ENCODE data around the gene CMSS1. TPM values are rescaled to one million over a fixed set of nuclear protein-coding genes. Genes with fewer than 3 reads are reported as not detected.

The CMSS1 gene
- total RNA-seq, 1 experiment from 2014 or later: 70.6 TPM

DNA sequence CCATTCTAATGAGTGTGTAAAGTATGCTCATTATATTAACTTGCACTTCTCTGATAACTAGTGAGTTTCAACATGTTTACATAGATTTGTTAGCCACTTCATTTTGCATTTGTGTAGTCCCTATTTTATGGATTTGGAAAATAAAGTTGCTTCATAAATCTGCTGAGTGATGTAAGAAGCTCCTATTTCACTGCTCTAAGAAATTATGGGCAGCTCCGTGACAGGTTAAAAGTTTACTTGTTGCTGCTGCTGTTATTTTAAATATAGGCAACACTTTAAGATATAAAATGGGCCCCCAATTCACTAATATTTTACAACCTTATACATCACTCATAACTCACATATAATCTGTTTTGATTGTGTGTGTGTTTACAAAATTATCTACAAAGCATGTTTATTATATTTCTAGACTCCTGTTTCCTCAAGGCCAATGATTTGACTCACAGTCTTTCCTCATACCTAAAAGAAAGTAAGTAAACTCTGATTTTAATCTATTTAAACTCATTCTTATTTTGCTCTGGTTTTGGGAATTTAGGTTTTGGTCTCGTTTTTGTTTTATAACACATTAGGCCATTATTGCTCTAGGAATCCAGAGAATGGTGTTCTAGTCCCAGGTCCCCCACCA, 348.4 kb downstream of the CMSS1 start:
- no peak overlapping the region for H3K27ac Mint-ChIP-seq
- H3K27me3 Mint-ChIP-seq (ENCODE audit: low read depth): no peaks in the 10 kb centered on the region

More for the DNA sequence above, 348.4 kb downstream of the CMSS1 start:
- no peak for TF ChIP-seq ZNF219 (CRISPR knock-in tag; IDR thresholded peaks at IDR 0.05; ENCODE audit: borderline replicate concordance)
- TF ChIP-seq HMGA2 (CRISPR knock-in tag; IDR thresholded peaks at IDR 0.05): no peak
- TF ChIP-seq SMAD3 (CRISPR knock-in tag; IDR thresholded peaks at IDR 0.05; ENCODE audit: borderline replicate concordance): no peak
- no peak for TF ChIP-seq USF1 (CRISPR knock-in tag; IDR thresholded peaks at IDR 0.05)
- TF ChIP-seq, protein P1, sequence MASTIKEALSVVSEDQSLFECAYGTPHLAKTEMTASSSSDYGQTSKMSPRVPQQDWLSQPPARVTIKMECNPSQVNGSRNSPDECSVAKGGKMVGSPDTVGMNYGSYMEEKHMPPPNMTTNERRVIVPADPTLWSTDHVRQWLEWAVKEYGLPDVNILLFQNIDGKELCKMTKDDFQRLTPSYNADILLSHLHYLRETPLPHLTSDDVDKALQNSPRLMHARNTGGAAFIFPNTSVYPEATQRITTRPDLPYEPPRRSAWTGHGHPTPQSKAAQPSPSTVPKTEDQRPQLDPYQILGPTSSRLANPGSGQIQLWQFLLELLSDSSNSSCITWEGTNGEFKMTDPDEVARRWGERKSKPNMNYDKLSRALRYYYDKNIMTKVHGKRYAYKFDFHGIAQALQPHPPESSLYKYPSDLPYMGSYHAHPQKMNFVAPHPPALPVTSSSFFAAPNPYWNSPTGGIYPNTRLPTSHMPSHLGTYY (CRISPR knock-in tag; IDR thresholded peaks at IDR 0.05): no peak
- TF ChIP-seq MYBL2 (CRISPR knock-in tag; IDR thresholded peaks at IDR 0.05): no peak
- TF ChIP-seq, protein P2, sequence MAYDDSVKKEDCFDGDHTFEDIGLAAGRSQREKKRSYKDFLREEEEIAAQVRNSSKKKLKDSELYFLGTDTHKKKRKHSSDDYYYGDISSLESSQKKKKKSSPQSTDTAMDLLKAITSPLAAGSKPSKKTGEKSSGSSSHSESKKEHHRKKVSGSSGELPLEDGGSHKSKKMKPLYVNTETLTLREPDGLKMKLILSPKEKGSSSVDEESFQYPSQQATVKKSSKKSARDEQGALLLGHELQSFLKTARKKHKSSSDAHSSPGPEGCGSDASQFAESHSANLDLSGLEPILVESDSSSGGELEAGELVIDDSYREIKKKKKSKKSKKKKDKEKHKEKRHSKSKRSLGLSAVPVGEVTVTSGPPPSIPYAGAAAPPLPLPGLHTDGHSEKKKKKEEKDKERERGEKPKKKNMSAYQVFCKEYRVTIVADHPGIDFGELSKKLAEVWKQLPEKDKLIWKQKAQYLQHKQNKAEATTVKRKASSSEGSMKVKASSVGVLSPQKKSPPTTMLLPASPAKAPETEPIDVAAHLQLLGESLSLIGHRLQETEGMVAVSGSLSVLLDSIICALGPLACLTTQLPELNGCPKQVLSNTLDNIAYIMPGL (CRISPR knock-in tag; IDR thresholded peaks at IDR 0.05): no peak
- TF ChIP-seq, protein P3, sequence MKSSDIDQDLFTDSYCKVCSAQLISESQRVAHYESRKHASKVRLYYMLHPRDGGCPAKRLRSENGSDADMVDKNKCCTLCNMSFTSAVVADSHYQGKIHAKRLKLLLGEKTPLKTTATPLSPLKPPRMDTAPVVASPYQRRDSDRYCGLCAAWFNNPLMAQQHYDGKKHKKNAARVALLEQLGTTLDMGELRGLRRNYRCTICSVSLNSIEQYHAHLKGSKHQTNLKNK (CRISPR knock-in tag; IDR thresholded peaks at IDR 0.05): no peak
- TF ChIP-seq E2F4 (CRISPR knock-in tag; IDR thresholded peaks at IDR 0.05; ENCODE audit: borderline replicate concordance, low read depth): no peak
- TF ChIP-seq, protein P4, sequence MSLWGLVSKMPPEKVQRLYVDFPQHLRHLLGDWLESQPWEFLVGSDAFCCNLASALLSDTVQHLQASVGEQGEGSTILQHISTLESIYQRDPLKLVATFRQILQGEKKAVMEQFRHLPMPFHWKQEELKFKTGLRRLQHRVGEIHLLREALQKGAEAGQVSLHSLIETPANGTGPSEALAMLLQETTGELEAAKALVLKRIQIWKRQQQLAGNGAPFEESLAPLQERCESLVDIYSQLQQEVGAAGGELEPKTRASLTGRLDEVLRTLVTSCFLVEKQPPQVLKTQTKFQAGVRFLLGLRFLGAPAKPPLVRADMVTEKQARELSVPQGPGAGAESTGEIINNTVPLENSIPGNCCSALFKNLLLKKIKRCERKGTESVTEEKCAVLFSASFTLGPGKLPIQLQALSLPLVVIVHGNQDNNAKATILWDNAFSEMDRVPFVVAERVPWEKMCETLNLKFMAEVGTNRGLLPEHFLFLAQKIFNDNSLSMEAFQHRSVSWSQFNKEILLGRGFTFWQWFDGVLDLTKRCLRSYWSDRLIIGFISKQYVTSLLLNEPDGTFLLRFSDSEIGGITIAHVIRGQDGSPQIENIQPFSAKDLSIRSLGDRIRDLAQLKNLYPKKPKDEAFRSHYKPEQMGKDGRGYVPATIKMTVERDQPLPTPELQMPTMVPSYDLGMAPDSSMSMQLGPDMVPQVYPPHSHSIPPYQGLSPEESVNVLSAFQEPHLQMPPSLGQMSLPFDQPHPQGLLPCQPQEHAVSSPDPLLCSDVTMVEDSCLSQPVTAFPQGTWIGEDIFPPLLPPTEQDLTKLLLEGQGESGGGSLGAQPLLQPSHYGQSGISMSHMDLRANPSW (CRISPR knock-in tag; conservative IDR thresholded peaks at IDR 0.05; ENCODE audit: low read depth): no peak
- TF ChIP-seq ATF6 (CRISPR knock-in tag; IDR thresholded peaks at IDR 0.05): no peak
- no peak for TF ChIP-seq RORB (CRISPR knock-in tag; IDR thresholded peaks at IDR 0.05)
- TF ChIP-seq ZNF232 (CRISPR knock-in tag; IDR thresholded peaks at IDR 0.05): no peak
- Mint-ChIP-seq H3K9me3 (no peaks in the 10 kb centered on the region), H3K4me1 (no peaks in the 10 kb centered on the region; the same call in 1 of the 2 replicates), H3K4me3 (no peak overlapping the region), H3K36me3 (no peaks in the 10 kb centered on the region)
- DNase-seq (ENCODE audit: low spot score): no peak
- ATAC-seq: no peak
- ChIA-PET POLR2A (interaction anchor here (1.1 kb wide), 1 partner anchor 14 kb away, joined by 4 read pairs; no protein-coding TSS in a partner anchor), CTCF (no interaction called here)
